SK-MEL-5 (cell line): Measurements from ENCODE around the gene SDK2. TPM values are rescaled to one million over a fixed set of nuclear protein-coding genes. Genes with fewer than 3 reads are reported as not detected.

Source experiments
- DNase-seq: peaks from one replicate; pipeline ENCODE4 v3.0.0-alpha.2; 2016; ENCODE audit warnings: low read depth, low spot score
- in situ Hi-C: cut with HindIII; loops from 2 replicates; pipeline ENCODE4 v1.10.0; 2016; ENCODE audit warnings: low sequenced_read_pairs, high pct_unique_total_duplicates, low pct_unique_long_range_greater_than_20kb
- total RNA-seq: library from RNA; depleted of rRNA; stranded (reverse); fragments of >200 nt; shearing (Covaris generic); gene quantifications from 2 replicates; pipeline ENCODE4 v1.2.3, GENCODE V29; 2014

Gene SDK2
- total RNA-seq, 1 experiment from 2014 or later: 1.3 TPM

- in situ Hi-C loops: no loop called here
- no peak for DNase-seq
Measured at GRCh38 chr17:73394512-73395450, 249.5 kb downstream of the SDK2 start.

- DNase-seq: no peak
- in situ Hi-C loops: no loop called here
Measured at GRCh38 chr17:73393962-73394361, 250.3 kb downstream of the SDK2 start.

GRCh38 chr17:73393381-73393780, 250.9 kb downstream of the SDK2 start:
- in situ Hi-C loops: no loop called here
- no peak for DNase-seq

GRCh38 chr17:73391331-73392265, 252.6 kb downstream of the SDK2 start:
- in situ Hi-C loops: no loop called here
- DNase-seq: no peak

GRCh38 chr17:73390851-73391250, 253.4 kb downstream of the SDK2 start:
- in situ Hi-C loops: no loop called here
- no peak for DNase-seq

GRCh38 chr17:73390221-73390620, 254.0 kb downstream of the SDK2 start:
- in situ Hi-C loops: no loop called here

GRCh38 chr17:73389411-73389810, 254.8 kb downstream of the SDK2 start:
- no peak for DNase-seq
- in situ Hi-C loops: no loop called here

More at GRCh38 chr17:73390221-73390620, 254.0 kb downstream of the SDK2 start:
- no peak for DNase-seq

- in situ Hi-C loops: no loop called here
- DNase-seq: no peak
Measured at GRCh38 chr17:73388578-73388905, 255.7 kb downstream of the SDK2 start.

- in situ Hi-C loops: no loop called here
- DNase-seq: no peak
Measured at GRCh38 chr17:73387746-73388577, 256.3 kb downstream of the SDK2 start.

GRCh38 chr17:73386561-73386960, 257.7 kb downstream of the SDK2 start:
- in situ Hi-C loops: no loop called here

GRCh38 chr17:73384926-73385325, 259.3 kb downstream of the SDK2 start:
- in situ Hi-C loops: no loop called here

More at GRCh38 chr17:73386561-73386960, 257.7 kb downstream of the SDK2 start:
- DNase-seq: no peak

GRCh38 chr17:73380439-73381106, 263.7 kb downstream of the SDK2 start:
- in situ Hi-C loops: no loop called here
- DNase-seq: no peak

More at GRCh38 chr17:73384926-73385325, 259.3 kb downstream of the SDK2 start:
- no peak for DNase-seq

GRCh38 chr17:73379826-73380225, 264.4 kb downstream of the SDK2 start:
- in situ Hi-C loops: no loop called here
- no peak for DNase-seq

- in situ Hi-C loops: no loop called here
Measured at GRCh38 chr17:73378974-73379470, 265.2 kb downstream of the SDK2 start.

GRCh38 chr17:73376636-73377035, 267.6 kb downstream of the SDK2 start:
- in situ Hi-C loops: no loop called here
- no peak for DNase-seq

More at GRCh38 chr17:73378974-73379470, 265.2 kb downstream of the SDK2 start:
- no peak for DNase-seq

- no peak for DNase-seq
- in situ Hi-C loops: no loop called here
Measured at GRCh38 chr17:73376152-73376551, 268.1 kb downstream of the SDK2 start.

- in situ Hi-C loops: no loop called here
- DNase-seq: no peak
Measured at GRCh38 chr17:73371836-73372235, 272.4 kb downstream of the SDK2 start.
